K562 (cell line): Measurements from ENCODE around the gene RBM20. TPM values are rescaled to one million over a fixed set of nuclear protein-coding genes. Genes with fewer than 3 reads are reported as not detected.
A peak's percentile ranks its signal among the peaks of the same experiment; 100 is the strongest.

Source experiments
- DPF2 ChIP-seq: fragments of 450-650 bp; IDR thresholded peaks from 2 replicates; pipeline ENCODE4 v1.6.1; 2016
- FOXA1 ChIP-seq: fragments of 450-650 bp; IDR thresholded peaks from 2 replicates; pipeline ENCODE4 v1.6.1; 2016; ENCODE audit warnings: mild to moderate bottlenecking, borderline replicate concordance
- NBN ChIP-seq: fragments of 450-650 bp; IDR thresholded peaks from 2 replicates; pipeline ENCODE4 v1.6.1; 2016; ENCODE audit warnings: low read depth, mild to moderate bottlenecking
- NFIC ChIP-seq: fragments of 450-650 bp; IDR thresholded peaks from 2 replicates; pipeline ENCODE4 v1.6.1; 2017; ENCODE audit warnings: mild to moderate bottlenecking, inconsistent platforms
- NRF1 ChIP-seq, 2 experiments: fragments of 450-650 bp; IDR thresholded peaks in 1 of 2; conservative IDR thresholded peaks in 1 of 2; 2 replicates each; pipeline ENCODE4 v1.6.1; 2014; ENCODE audit warnings: mild to moderate bottlenecking in 2 of 2
- POLR2G ChIP-seq: fragments of 200-400 bp; formaldehyde crosslinking; IDR thresholded peaks from 2 replicates; pipeline ENCODE4 v1.6.1; 2017; ENCODE audit warnings: low read depth, mild to moderate bottlenecking, antibody characterized with exemption, low read length, moderate library complexity
- PTTG1 ChIP-seq: fragments of 450-650 bp; IDR thresholded peaks from 2 replicates; pipeline ENCODE4 v1.6.1; 2016; ENCODE audit warnings: low read depth, mild to moderate bottlenecking, missing genetic modification characterization, missing compliant biosample characterization
- RBM15 ChIP-seq: fragments of 200-400 bp; formaldehyde crosslinking; IDR thresholded peaks from 2 replicates; pipeline ENCODE4 v1.6.1; 2018; ENCODE audit warnings: mild to moderate bottlenecking, low read length, moderate library complexity; ENCODE audit not compliant: insufficient read depth
- RBM17 ChIP-seq: fragments of 200-400 bp; formaldehyde crosslinking; IDR thresholded peaks from 2 replicates; pipeline ENCODE4 v1.6.1; 2017; ENCODE audit warnings: low read depth, mild to moderate bottlenecking, low read length, borderline replicate concordance
- SAFB2 ChIP-seq: fragments of 200-400 bp; formaldehyde crosslinking; IDR thresholded peaks from 2 replicates; pipeline ENCODE4 v1.6.1; 2018; ENCODE audit warnings: borderline replicate concordance, low read length, low read depth, moderate library complexity; ENCODE audit not compliant: severe bottlenecking
- SLC30A9 ChIP-seq: fragments of 250-450 bp; sonication (Bioruptor Pico); IDR thresholded peaks from 2 replicates; pipeline ENCODE4 v1.8.0; 2022; ENCODE audit warnings: mild to moderate bottlenecking, moderate library complexity
- YY1 ChIP-seq, 3 experiments: IDR thresholded peaks; 2 replicates each; pipeline ENCODE4 v1.6.1; 2011; ENCODE audit warnings: low read length in 2 of 3, mild to moderate bottlenecking in 2 of 3, moderate library complexity in 2 of 3, borderline replicate concordance in 1 of 3, control low read depth in 1 of 3, low read depth in 1 of 3; ENCODE audit not compliant: insufficient read depth in 3 of 3, insufficient replicate concordance in 2 of 3, control insufficient read depth in 1 of 3, insufficient read length in 1 of 3; ENCODE audit errors: extremely low read depth in 1 of 3
- polyA plus RNA-seq, 8 experiments: library from polyadenylated mRNA; depleted of rRNA in 4 of 8; stranded (reverse) in 5 of 8; unstranded in 3 of 8; fragments of >200 nt; fragmentation: Nextera tagmentation in 2 of 8; fragmentation: Illumina TruSeq in 1 of 8; extraction: Ambion mirVana in 2 of 8; extraction: Trizol in 1 of 8; gene quantifications; 2 replicates each; pipeline versions ENCODE4 v1.2.1 to v1.2.3, GENCODE V29; 2011 to 2014; ENCODE audit warnings: inconsistent platforms in 1 of 8, missing spikeins in 1 of 8
- total RNA-seq, 7 experiments: library from RNA; depleted of rRNA in 6 of 7; stranded (reverse); fragments of >200 nt in 6 of 7; fragmentation: Illumina TruSeq in 2 of 7; extraction: Trizol in 2 of 7; gene quantifications; 2 replicates each; pipeline versions ENCODE4 v1.2.1 to v1.2.3, GENCODE V29; 2011 to 2021; ENCODE audit warnings: low replicate concordance in 1 of 7
- TF ChIP-seq, protein P1 (sequence below): sonication (generic); formaldehyde crosslinking; IDR thresholded peaks from 2 replicates; pipeline ENCODE4 v1.8.1; 2023; ENCODE audit warnings: mild to moderate bottlenecking, missing genetic modification reagents
- TF ChIP-seq, protein P2 (sequence below): fragments of 250-450 bp; sonication (Bioruptor Pico); IDR thresholded peaks from 2 replicates; pipeline ENCODE4 v1.5.0; 2021; ENCODE audit warnings: mild to moderate bottlenecking, borderline replicate concordance
- TF ChIP-seq, protein P3 (sequence below): fragments of 450-650 bp; IDR thresholded peaks from 2 replicates; pipeline ENCODE4 v1.6.1; 2016; ENCODE audit warnings: low read depth, mild to moderate bottlenecking, moderate library complexity
- TF ChIP-seq, protein P4 (sequence below), 2 experiments: IDR thresholded peaks; 2 replicates each; pipeline ENCODE4 v1.6.1; 2011; ENCODE audit warnings: borderline replicate concordance in 1 of 2, control low read depth in 1 of 2, low read depth in 1 of 2, low read length in 1 of 2, mild to moderate bottlenecking in 1 of 2, mixed read lengths in 1 of 2, moderate library complexity in 1 of 2; ENCODE audit not compliant: insufficient read depth in 1 of 2, insufficient read length in 1 of 2, poor library complexity in 1 of 2, severe bottlenecking in 1 of 2; ENCODE audit errors: extremely low read depth in 1 of 2
- TF ChIP-seq, protein P5 (sequence below), 2 experiments: fragments of 250-450 bp in 1 of 2; fragments of 450-650 bp in 1 of 2; sonication (Bioruptor Pico) in 1 of 2; IDR thresholded peaks; 2 replicates each; pipeline versions ENCODE4 v1.6.1 to v1.8.0; 2016 to 2021; ENCODE audit warnings: mild to moderate bottlenecking in 2 of 2, moderate library complexity in 2 of 2, missing compliant biosample characterization in 1 of 2, missing genetic modification characterization in 1 of 2

Gene RBM20
- total and polyA plus RNA-seq, 9 of the 15 experiments (the other 6 are each of a cell fraction or from before 2014, with no cell fraction given) = 0.63 to 5.7 (median 3.2) TPM

DNA sequence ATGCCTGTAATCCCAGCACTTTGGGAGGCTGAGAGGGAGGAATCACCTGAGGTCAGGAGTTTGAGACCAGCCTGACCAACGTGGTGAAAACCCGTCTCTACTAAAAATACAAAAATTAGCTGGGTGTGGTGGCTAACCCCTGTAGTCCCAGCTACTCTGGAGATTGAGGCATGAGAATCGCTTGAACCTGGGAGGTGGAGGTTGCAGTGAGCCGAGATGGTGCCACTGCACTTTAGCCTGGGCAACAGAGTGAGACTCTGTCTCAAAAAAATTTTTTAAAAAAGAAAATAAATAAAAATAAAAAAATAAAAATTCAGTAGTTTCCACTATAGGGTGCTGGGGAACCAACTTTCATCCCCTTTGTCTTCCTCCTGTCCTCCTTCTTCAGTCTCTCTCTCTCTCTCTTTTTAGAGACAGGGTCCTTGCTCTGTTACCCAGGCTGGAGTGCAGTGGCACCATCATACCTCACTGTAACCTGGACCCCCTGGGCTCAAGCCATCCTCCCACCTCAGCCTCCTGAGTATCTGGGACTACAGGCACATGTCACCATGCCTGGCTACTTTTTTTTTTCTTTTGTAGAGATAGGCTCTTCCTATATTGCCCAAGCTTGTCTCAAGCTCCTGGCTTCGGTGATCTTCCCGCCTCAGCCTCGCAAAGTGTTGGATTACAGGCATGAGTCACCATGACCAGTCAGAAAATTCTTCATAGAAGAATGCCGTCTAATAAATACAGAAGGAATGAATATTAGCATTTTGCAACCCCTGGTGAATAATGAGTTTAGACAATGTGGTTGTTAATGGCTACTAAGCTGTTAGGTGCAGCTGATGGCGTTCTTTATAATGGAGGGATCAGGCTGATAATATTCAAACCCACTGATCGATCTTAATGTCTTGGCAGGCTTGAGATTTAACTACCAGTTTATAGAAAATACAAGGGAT is 20.6 kb downstream of the RBM20 start (continued):
- TF ChIP-seq, protein P1, sequence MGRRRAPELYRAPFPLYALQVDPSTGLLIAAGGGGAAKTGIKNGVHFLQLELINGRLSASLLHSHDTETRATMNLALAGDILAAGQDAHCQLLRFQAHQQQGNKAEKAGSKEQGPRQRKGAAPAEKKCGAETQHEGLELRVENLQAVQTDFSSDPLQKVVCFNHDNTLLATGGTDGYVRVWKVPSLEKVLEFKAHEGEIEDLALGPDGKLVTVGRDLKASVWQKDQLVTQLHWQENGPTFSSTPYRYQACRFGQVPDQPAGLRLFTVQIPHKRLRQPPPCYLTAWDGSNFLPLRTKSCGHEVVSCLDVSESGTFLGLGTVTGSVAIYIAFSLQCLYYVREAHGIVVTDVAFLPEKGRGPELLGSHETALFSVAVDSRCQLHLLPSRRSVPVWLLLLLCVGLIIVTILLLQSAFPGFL = no peak
- TF ChIP-seq, protein P2, sequence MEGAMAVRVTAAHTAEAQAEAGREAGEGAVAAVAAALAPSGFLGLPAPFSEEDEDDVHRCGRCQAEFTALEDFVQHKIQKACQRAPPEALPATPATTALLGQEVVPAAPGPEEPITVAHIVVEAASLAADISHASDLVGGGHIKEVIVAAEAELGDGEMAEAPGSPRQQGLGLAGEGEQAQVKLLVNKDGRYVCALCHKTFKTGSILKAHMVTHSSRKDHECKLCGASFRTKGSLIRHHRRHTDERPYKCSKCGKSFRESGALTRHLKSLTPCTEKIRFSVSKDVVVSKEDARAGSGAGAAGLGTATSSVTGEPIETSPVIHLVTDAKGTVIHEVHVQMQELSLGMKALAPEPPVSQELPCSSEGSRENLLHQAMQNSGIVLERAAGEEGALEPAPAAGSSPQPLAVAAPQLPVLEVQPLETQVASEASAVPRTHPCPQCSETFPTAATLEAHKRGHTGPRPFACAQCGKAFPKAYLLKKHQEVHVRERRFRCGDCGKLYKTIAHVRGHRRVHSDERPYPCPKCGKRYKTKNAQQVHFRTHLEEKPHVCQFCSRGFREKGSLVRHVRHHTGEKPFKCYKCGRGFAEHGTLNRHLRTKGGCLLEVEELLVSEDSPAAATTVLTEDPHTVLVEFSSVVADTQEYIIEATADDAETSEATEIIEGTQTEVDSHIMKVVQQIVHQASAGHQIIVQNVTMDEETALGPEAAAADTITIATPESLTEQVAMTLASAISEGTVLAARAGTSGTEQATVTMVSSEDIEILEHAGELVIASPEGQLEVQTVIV (CRISPR knock-in tag) = no peak
- 0 out of 2 replicates have a peak, but pooled peaks have one; percentile 5 for TF ChIP-seq NFIC
- no peak for TF ChIP-seq RBM17
- TF ChIP-seq, protein P3, sequence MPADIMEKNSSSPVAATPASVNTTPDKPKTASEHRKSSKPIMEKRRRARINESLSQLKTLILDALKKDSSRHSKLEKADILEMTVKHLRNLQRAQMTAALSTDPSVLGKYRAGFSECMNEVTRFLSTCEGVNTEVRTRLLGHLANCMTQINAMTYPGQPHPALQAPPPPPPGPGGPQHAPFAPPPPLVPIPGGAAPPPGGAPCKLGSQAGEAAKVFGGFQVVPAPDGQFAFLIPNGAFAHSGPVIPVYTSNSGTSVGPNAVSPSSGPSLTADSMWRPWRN = no peak
- TF ChIP-seq, protein P4, sequence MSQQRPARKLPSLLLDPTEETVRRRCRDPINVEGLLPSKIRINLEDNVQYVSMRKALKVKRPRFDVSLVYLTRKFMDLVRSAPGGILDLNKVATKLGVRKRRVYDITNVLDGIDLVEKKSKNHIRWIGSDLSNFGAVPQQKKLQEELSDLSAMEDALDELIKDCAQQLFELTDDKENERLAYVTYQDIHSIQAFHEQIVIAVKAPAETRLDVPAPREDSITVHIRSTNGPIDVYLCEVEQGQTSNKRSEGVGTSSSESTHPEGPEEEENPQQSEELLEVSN (IDR thresholded peaks at IDR 0.05; ENCODE audit: borderline replicate concordance in 1 of 2, extremely low read depth in 1 of 2, insufficient read depth in 1 of 2, insufficient read length in 1 of 2, low read depth in 1 of 2, low read length in 1 of 2, poor library complexity in 1 of 2, severe bottlenecking in 1 of 2) = peak; percentile 38 to 90
- TF ChIP-seq SLC30A9 (CRISPR knock-in tag) = no peak
- TF ChIP-seq, protein P5, sequence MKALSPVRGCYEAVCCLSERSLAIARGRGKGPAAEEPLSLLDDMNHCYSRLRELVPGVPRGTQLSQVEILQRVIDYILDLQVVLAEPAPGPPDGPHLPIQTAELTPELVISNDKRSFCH (CRISPR knock-in tag; IDR thresholded peaks at IDR 0.05) = no peak
- TF ChIP-seq, protein P5 (tag; IDR thresholded peaks at IDR 0.05) = peak; percentile 32; the same call in 1 of the 2 replicates
- no peak for TF ChIP-seq FOXA1
- no peak for TF ChIP-seq RBM15
- TF ChIP-seq PTTG1 (tag) = no peak
- TF ChIP-seq NBN = 0 out of 2 replicates have a peak, but pooled peaks have one; percentile 49
- no peak for TF ChIP-seq POLR2G
- TF ChIP-seq DPF2 = peak; percentile 91
- no peak for TF ChIP-seq YY1 (IDR thresholded peaks at IDR 0.05; ENCODE audit: borderline replicate concordance in 1 of 3, control insufficient read depth in 1 of 3, extremely low read depth in 1 of 3, insufficient read depth in 3 of 3, insufficient read length in 1 of 3, insufficient replicate concordance in 2 of 3, low read depth in 1 of 3, low read length in 2 of 3)
- no peak for TF ChIP-seq SAFB2
- TF ChIP-seq NRF1 (conservative IDR thresholded peaks at IDR 0.05 in 1 of 2, IDR thresholded peaks at IDR 0.05 in 1 of 2) = peak; percentile 18 to 28; a peak in 1 of 4 replicates
